Measurements from ENCODE around the gene WDFY3.

DNA sequence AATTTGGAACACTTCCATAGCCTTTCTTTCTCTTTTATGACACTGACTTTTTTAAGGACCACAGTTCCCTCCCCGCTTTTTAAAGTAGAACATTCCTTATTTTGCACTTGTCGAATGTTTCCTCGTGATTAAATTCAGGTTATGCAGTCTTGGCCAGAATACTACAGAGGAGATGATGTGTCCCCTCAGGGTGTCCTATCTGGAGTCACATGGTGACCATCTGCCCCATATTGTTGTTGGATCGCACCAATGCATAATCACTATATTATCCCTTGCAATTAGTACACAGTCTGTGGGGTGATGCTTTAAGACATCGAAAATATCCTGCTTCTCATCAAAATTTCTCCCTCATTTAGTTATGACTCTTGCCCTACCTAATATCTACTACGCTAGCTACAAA is 27.4 kb downstream of the WDFY3 start:
- TF ChIP-seq, protein P1, sequence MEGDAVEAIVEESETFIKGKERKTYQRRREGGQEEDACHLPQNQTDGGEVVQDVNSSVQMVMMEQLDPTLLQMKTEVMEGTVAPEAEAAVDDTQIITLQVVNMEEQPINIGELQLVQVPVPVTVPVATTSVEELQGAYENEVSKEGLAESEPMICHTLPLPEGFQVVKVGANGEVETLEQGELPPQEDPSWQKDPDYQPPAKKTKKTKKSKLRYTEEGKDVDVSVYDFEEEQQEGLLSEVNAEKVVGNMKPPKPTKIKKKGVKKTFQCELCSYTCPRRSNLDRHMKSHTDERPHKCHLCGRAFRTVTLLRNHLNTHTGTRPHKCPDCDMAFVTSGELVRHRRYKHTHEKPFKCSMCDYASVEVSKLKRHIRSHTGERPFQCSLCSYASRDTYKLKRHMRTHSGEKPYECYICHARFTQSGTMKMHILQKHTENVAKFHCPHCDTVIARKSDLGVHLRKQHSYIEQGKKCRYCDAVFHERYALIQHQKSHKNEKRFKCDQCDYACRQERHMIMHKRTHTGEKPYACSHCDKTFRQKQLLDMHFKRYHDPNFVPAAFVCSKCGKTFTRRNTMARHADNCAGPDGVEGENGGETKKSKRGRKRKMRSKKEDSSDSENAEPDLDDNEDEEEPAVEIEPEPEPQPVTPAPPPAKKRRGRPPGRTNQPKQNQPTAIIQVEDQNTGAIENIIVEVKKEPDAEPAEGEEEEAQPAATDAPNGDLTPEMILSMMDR (IDR thresholded peaks at IDR 0.05 in 8 of 11, conservative IDR thresholded peaks at IDR 0.05 in 3 of 11) = no peak
- no peak for TF ChIP-seq POLR2A (IDR thresholded peaks at IDR 0.05)

Measured in spleen (tissue), 7 donors.